Activated CD8-positive, alpha-beta T cell treated with anti-CD3 and anti-CD28 coated beads, Interleukin-2, amount 10 ng/mL, durations not matched to agents 7 days and 5 days (primary cell): Measurements from ENCODE around the gene PFAS. TPM values are rescaled to one million over a fixed set of nuclear protein-coding genes. Genes with fewer than 3 reads are reported as not detected.
"Not testable (repeated sequence)": the region's sequence is repeated elsewhere in the genome, so short reads cannot be mapped to it uniquely, and the experiment has no call there.

ENCODE experiments used
- ATAC-seq: fragments of 150-1000 bp; cut with Tn5 transposase; one replicate; pipeline ENCODE4 v1.10.0; 2021; ENCODE audit warnings: moderate library complexity
- CTCF ChIA-PET: fragments of 350-600 bp; sonication (Branson Sonifier 250); formaldehyde crosslinking; loops from one replicate; lab custom pipeline; 2021; ENCODE audit warnings: antibody characterized with exemption; lab: Charles Lee
- POLR2A ChIA-PET: fragments of 350-600 bp; sonication (Branson Sonifier 250); formaldehyde crosslinking; loops from one replicate; lab custom pipeline; 2021; ENCODE audit warnings: antibody characterized with exemption; lab: Charles Lee
- DNase-seq: peaks from one replicate; pipeline ENCODE4 v3.0.0-alpha.2; 2020
- H3K27ac Mint-ChIP-seq: one replicate; pipeline ENCODE4 v1.8.0; 2021; ENCODE audit warnings: mild to moderate bottlenecking, mixed read lengths
- H3K27me3 Mint-ChIP-seq: one replicate; pipeline ENCODE4 v1.8.0; 2021; ENCODE audit warnings: low read depth, mixed read lengths
- H3K36me3 Mint-ChIP-seq: one replicate; pipeline ENCODE4 v1.8.0; 2021; ENCODE audit warnings: low read depth, mixed read lengths
- H3K4me1 Mint-ChIP-seq: one replicate; pipeline ENCODE4 v1.8.0; 2021; ENCODE audit warnings: low read depth, mixed read lengths
- H3K4me3 Mint-ChIP-seq: one replicate; pipeline ENCODE4 v1.8.0; 2021; ENCODE audit warnings: mild to moderate bottlenecking, mixed read lengths
- H3K9me3 Mint-ChIP-seq: one replicate; pipeline ENCODE4 v1.8.0; 2022; ENCODE audit warnings: mixed read lengths; ENCODE audit not compliant: insufficient read depth
- total RNA-seq, 2 experiments: library from RNA; stranded (reverse); gene quantifications; one replicate each; pipeline ENCODE4 v1.2.3, GENCODE V29; 2021

Gene PFAS
- 10 to 100 TPM; 78.3 to 80.2 TPM for total RNA-seq

- H3K9me3 Mint-ChIP-seq: no peaks in the 10 kb centered on the region
- peak within 1 kb of the TSS; percentile 99 for H3K27ac Mint-ChIP-seq
- H3K4me3 Mint-ChIP-seq: peak within 1 kb of the TSS; percentile 96
- ChIA-PET POLR2A (interaction anchor here (0.6 to 4.8 kb wide), 19 partner anchors 10 to 562 kb away, joined by 3 to 185 read pairs (median 7); partner anchors contain the start of genes AURKB, BORCS6, RANGRF and SLC25A35), CTCF (interaction anchor here (1.0 to 5.0 kb wide), 11 partner anchors 9 to 646 kb away, joined by 3 to 46 read pairs (median 4); partner anchors contain the start of genes ALOXE3, BORCS6, RPL26 and SLC25A35)
- no peaks in the 10 kb centered on the region for H3K27me3 Mint-ChIP-seq
- peaks cover 30% of the 10 kb centered on the region for H3K36me3 Mint-ChIP-seq
- peak; percentile 71 for ATAC-seq
- peak; percentile 97 for DNase-seq
- H3K4me1 Mint-ChIP-seq: peaks cover 39% of the 10 kb centered on the region
Observed at GRCh38 chr17:8248751-8249607, at the start of gene PFAS. TSS of gene PFAS (plus strand) at chr17:8249289. CDS start at chr17:8253938, 4,649 bp downstream.

GRCh38 chr17:8204761-8205555, 44.1 kb upstream of the PFAS start:
- ATAC-seq (no peak), DNase-seq (no peak)
- Mint-ChIP-seq H3K4me3 (no peak overlapping the region), H3K27ac (peak overlapping the region; percentile 58), H3K36me3 (peaks cover 75% of the 10 kb centered on the region), H3K4me1 (peaks cover 45% of the 10 kb centered on the region), H3K27me3 (no peaks in the 10 kb centered on the region), H3K9me3 (no peaks in the 10 kb centered on the region)
- ChIA-PET CTCF (no interaction called here), POLR2A (interaction anchor here (0.6 to 9.4 kb wide), 3 partner anchors 11 to 22 kb away, joined by 3 to 67 read pairs (median 4); no protein-coding TSS in a partner anchor)

GRCh38 chr17:8206536-8206935, 42.6 kb upstream of the PFAS start:
- Mint-ChIP-seq H3K4me1 (peaks cover 46% of the 10 kb centered on the region), H3K9me3 (no peaks in the 10 kb centered on the region), H3K4me3 (no peak overlapping the region), H3K27ac (no peak overlapping the region), H3K36me3 (peaks cover 71% of the 10 kb centered on the region), H3K27me3 (no peaks in the 10 kb centered on the region)
- DNase-seq (no peak), ATAC-seq (no peak)
- ChIA-PET POLR2A (interaction anchor here (0.6 to 9.4 kb wide), 8 partner anchors 12 to 375 kb away, joined by 3 to 67 read pairs (median 4); partner anchors contain the start of gene BORCS6), CTCF (interaction anchor here (0.7 to 1.2 kb wide), 4 partner anchors 8 to 19 kb away, joined by 3 read pairs; no protein-coding TSS in a partner anchor)

- CTCF ChIA-PET: interaction anchor here (1.0 to 2.1 kb wide), 9 partner anchors 11 to 117 kb away, joined by 3 to 14 read pairs (median 5); no protein-coding TSS in a partner anchor
- peaks cover 41% of the 10 kb centered on the region for H3K4me1 Mint-ChIP-seq
Observed at GRCh38 chr17:8209907-8210760, 39.0 kb upstream of the PFAS start, which contains the start of gene AURKB. TSS of gene AURKB (minus strand) at chr17:8210575. CDS start at chr17:8210224, 351 bp downstream.

GRCh38 chr17:8210761-8211458, 38.2 kb upstream of the PFAS start:
- Mint-ChIP-seq H3K9me3 (no peaks in the 10 kb centered on the region), H3K4me3 (peak overlapping the region; percentile 99), H3K27me3 (no peaks in the 10 kb centered on the region), H3K4me1 (peaks cover 41% of the 10 kb centered on the region), H3K36me3 (peaks cover 40% of the 10 kb centered on the region), H3K27ac (peak overlapping the region; percentile 99)
- ChIA-PET CTCF (interaction anchor here (1.0 to 2.1 kb wide), 9 partner anchors 10 to 117 kb away, joined by 3 to 14 read pairs (median 5); no protein-coding TSS in a partner anchor), POLR2A (interaction anchor here (0.6 to 9.4 kb wide), 13 partner anchors 11 to 279 kb away, joined by 3 to 92 read pairs (median 6); partner anchors contain the start of genes BORCS6, CNTROB, CTC1 and SLC25A35)
- no peak for ATAC-seq
- DNase-seq: no peak

More at GRCh38 chr17:8209907-8210760, 39.0 kb upstream of the PFAS start, which contains the start of gene AURKB:
- Mint-ChIP-seq H3K27ac (peak within 1 kb of the TSS; percentile 99), H3K27me3 (no peaks in the 10 kb centered on the region), H3K4me3 (peak within 1 kb of the TSS; percentile 99), H3K9me3 (no peaks in the 10 kb centered on the region), H3K36me3 (peaks cover 45% of the 10 kb centered on the region)
- peak; percentile 97 for ATAC-seq
- peak; percentile 96 for DNase-seq
- POLR2A ChIA-PET: interaction anchor here (0.6 to 9.4 kb wide), 14 partner anchors 9 to 278 kb away, joined by 3 to 92 read pairs (median 6); partner anchors contain the start of genes BORCS6, CNTROB, CTC1 and SLC25A35

- ChIA-PET CTCF (interaction anchor here (1.0 to 2.2 kb wide), 4 partner anchors 9 to 102 kb away, joined by 3 to 10 read pairs (median 4); no protein-coding TSS in a partner anchor), POLR2A (interaction anchor here (1.0 to 9.4 kb wide), 8 partner anchors 11 to 57 kb away, joined by 3 to 92 read pairs (median 30); partner anchors contain the start of gene CTC1)
- no peak overlapping the region for H3K4me3 Mint-ChIP-seq
- DNase-seq (no peak), ATAC-seq (no peak)
- no peaks in the 10 kb centered on the region for H3K9me3 Mint-ChIP-seq
- no peak overlapping the region for H3K27ac Mint-ChIP-seq
- peaks cover 27% of the 10 kb centered on the region for H3K4me1 Mint-ChIP-seq
- peaks cover 25% of the 10 kb centered on the region for H3K36me3 Mint-ChIP-seq
- H3K27me3 Mint-ChIP-seq: no peaks in the 10 kb centered on the region
Observed at GRCh38 chr17:8212312-8213180, 36.5 kb upstream of the PFAS start.

- H3K4me1 Mint-ChIP-seq: peaks cover 17% of the 10 kb centered on the region
- not testable (repeated sequence) for DNase-seq, ATAC-seq, H3K4me3 Mint-ChIP-seq, H3K27ac Mint-ChIP-seq, H3K9me3 Mint-ChIP-seq, H3K27me3 Mint-ChIP-seq
- CTCF ChIA-PET: interaction anchor here (0.7 kb wide), 1 partner anchor 84 kb away, joined by 3 read pairs; no protein-coding TSS in a partner anchor
- H3K36me3 Mint-ChIP-seq: peaks cover 15% of the 10 kb centered on the region
- POLR2A ChIA-PET: interaction anchor here (0.7 to 1.2 kb wide), 3 partner anchors 8 to 41 kb away, joined by 3 to 4 read pairs (median 4); no protein-coding TSS in a partner anchor
Observed at GRCh38 chr17:8214000-8214399, 35.1 kb upstream of the PFAS start.

- H3K27me3 Mint-ChIP-seq: peaks cover 2% of the 10 kb centered on the region
- DNase-seq: peak; percentile 91
- H3K27ac Mint-ChIP-seq: peak overlapping the region; percentile 98
- H3K4me3 Mint-ChIP-seq: peak overlapping the region; percentile 92
- no peaks in the 10 kb centered on the region for H3K9me3 Mint-ChIP-seq
- H3K36me3 Mint-ChIP-seq: peaks cover 17% of the 10 kb centered on the region
- ChIA-PET POLR2A (interaction anchor here (0.6 to 9.7 kb wide), 25 partner anchors 10 to 216 kb away, joined by 3 to 185 read pairs (median 9); partner anchors contain the start of genes ALOXE3, AURKB, BORCS6 and CTC1), CTCF (interaction anchor here (0.8 to 7.1 kb wide), 25 partner anchors 9 to 534 kb away, joined by 3 to 51 read pairs (median 4); partner anchors contain the start of genes ALOXE3, AURKB, BORCS6 and CTC1)
- H3K4me1 Mint-ChIP-seq: peaks cover 41% of the 10 kb centered on the region
- peak; percentile 17 for ATAC-seq
Observed at GRCh38 chr17:8220783-8221662, 28.1 kb upstream of the PFAS start.
